Measurements from ENCODE around the gene ITGB4.

ITGB4 gene

GRCh38 chr17:75731086-75731715 is 9.9 kb downstream of the ITGB4 start:
- no peak for DNase-seq (ENCODE audit: low read depth in 2 of 2)

GRCh38 chr17:75731716-75732498 is 10.6 kb downstream of the ITGB4 start:
- DNase-seq (ENCODE audit: low read depth in 2 of 2), result no peak

GRCh38 chr17:75733471-75733870 is 12.2 kb downstream of the ITGB4 start:
- DNase-seq (ENCODE audit: low read depth in 2 of 2), result no peak

GRCh38 chr17:75734674-75735294 is 13.5 kb downstream of the ITGB4 start:
- no peak for DNase-seq (ENCODE audit: low read depth in 2 of 2)

GRCh38 chr17:75736173-75736835 is 15.0 kb downstream of the ITGB4 start:
- no peak for DNase-seq (ENCODE audit: low read depth in 2 of 2)

GRCh38 chr17:75737133-75737962 is 16.1 kb downstream of the ITGB4 start:
- DNase-seq (ENCODE audit: low read depth in 2 of 2), result no peak

GRCh38 chr17:75738218-75738802 is 17.1 kb downstream of the ITGB4 start:
- DNase-seq (ENCODE audit: low read depth in 2 of 2), result no peak

- DNase-seq (ENCODE audit: low read depth in 2 of 2), result no peak
Observed at GRCh38 chr17:75739174-75739573, 17.9 kb downstream of the ITGB4 start.

GRCh38 chr17:75739801-75740200 is 18.5 kb downstream of the ITGB4 start:
- no peak for DNase-seq (ENCODE audit: low read depth in 2 of 2)

GRCh38 chr17:75740215-75740614 is 19.0 kb downstream of the ITGB4 start:
- DNase-seq (ENCODE audit: low read depth in 2 of 2), result no peak

GRCh38 chr17:75740631-75741077 is 19.4 kb downstream of the ITGB4 start:
- no peak for DNase-seq (ENCODE audit: low read depth in 2 of 2)

GRCh38 chr17:75742337-75742736 is 21.1 kb downstream of the ITGB4 start:
- DNase-seq (ENCODE audit: low read depth in 2 of 2), result no peak

GRCh38 chr17:75743625-75744206 is 22.5 kb downstream of the ITGB4 start:
- DNase-seq (ENCODE audit: low read depth in 2 of 2), result no peak

GRCh38 chr17:75748706-75749105 is 27.4 kb downstream of the ITGB4 start:
- DNase-seq (ENCODE audit: low read depth in 2 of 2), result no peak

- peak; percentile 83 to 95 for DNase-seq (ENCODE audit: low read depth in 2 of 2)
Observed at GRCh38 chr17:75749545-75750389, 28.5 kb downstream of the ITGB4 start.

- no peak for DNase-seq (ENCODE audit: low read depth in 2 of 2)
Observed at GRCh38 chr17:75750661-75751423, 29.6 kb downstream of the ITGB4 start.

- DNase-seq (ENCODE audit: low read depth in 2 of 2), result no peak
Observed at GRCh38 chr17:75751676-75752404, 30.6 kb downstream of the ITGB4 start.

GRCh38 chr17:75752405-75752709 is 31.1 kb downstream of the ITGB4 start:
- DNase-seq (ENCODE audit: low read depth in 2 of 2), result no peak
